Thymus (tissue), 11 donors: ENCODE results near the gene KRT80. TPM values are rescaled to one million over a fixed set of nuclear protein-coding genes. Genes with fewer than 3 reads are reported as not detected.
A peak's percentile ranks its signal among the peaks of the same experiment; 100 is the strongest.

Source experiments
- DNase-seq, 9 donors: peaks; one replicate each; pipeline ENCODE4 v3.0.0-alpha.2; 2013; ENCODE audit warnings: low spot score in 9 of 9, low read depth in 6 of 9, missing footprints in 1 of 9
- H3K27ac ChIP-seq, 2 donors: one replicate each; pipeline ENCODE4 v1.5.1; 2013; ENCODE audit warnings: control low read depth in 1 of 2, low read depth in 1 of 2, low read length in 1 of 2, mild to moderate bottlenecking in 1 of 2, moderate library complexity in 1 of 2
- H3K27me3 ChIP-seq, 2 donors: one replicate each; pipeline ENCODE4 v1.5.1; 2013; ENCODE audit warnings: low read length in 1 of 2; ENCODE audit not compliant: control insufficient read depth in 2 of 2, insufficient read depth in 1 of 2
- H3K36me3 ChIP-seq, 2 donors: one replicate each; pipeline ENCODE4 v1.5.1; 2013; ENCODE audit warnings: low read length in 1 of 2, mild to moderate bottlenecking in 1 of 2, moderate library complexity in 1 of 2; ENCODE audit not compliant: control insufficient read depth in 2 of 2, insufficient read depth in 2 of 2
- H3K4me1 ChIP-seq, 2 donors: one replicate each; pipeline ENCODE4 v1.5.1; 2013; ENCODE audit warnings: low read length in 2 of 2; ENCODE audit not compliant: control insufficient read depth in 2 of 2, insufficient read depth in 2 of 2
- H3K4me3 ChIP-seq, 2 donors: one replicate each; pipeline ENCODE4 v1.5.1; 2013; ENCODE audit warnings: low read length in 2 of 2, control low read depth in 1 of 2, mild to moderate bottlenecking in 1 of 2
- H3K9me3 ChIP-seq, 2 donors: one replicate each; pipeline ENCODE4 v1.5.1; 2013; ENCODE audit warnings: low read length in 1 of 2, mild to moderate bottlenecking in 1 of 2; ENCODE audit not compliant: control insufficient read depth in 2 of 2, insufficient read depth in 1 of 2
- WGBS: extraction: QIAGEN DNeasy Blood & Tissue Kit; methylation state at CpG from one replicate; pipeline ENCODE4 v1.1.7; 2013; 5-methylcytosine and 5-hydroxymethylcytosine counted together
- polyA plus RNA-seq: library from polyadenylated mRNA; stranded (reverse); fragments of 200-250 nt; gene quantifications from one replicate; pipeline ENCODE4 v1.2.3, GENCODE V29; 2013
- total RNA-seq: library from RNA; stranded (reverse); fragments of 120-200 nt; gene quantifications from one replicate; pipeline ENCODE4 v1.2.4, GENCODE V29; 2013
- donor health status: healthy.

The KRT80 gene
- total and polyA plus RNA-seq, 2 donors: 0.14 to 4.8 TPM

GRCh38 chr12:52126050-52126604, 65.7 kb downstream of the KRT80 start:
- Histone ChIP-seq H3K4me1 (peaks cover 0 to 22% of the 10 kb centered on the region in 2 donors), H3K27me3 (peaks cover 0 to 34% of the 10 kb centered on the region in 2 donors), H3K4me3 (no peak overlapping the region), H3K27ac (no peak overlapping the region), H3K9me3 (no peaks in the 10 kb centered on the region), H3K36me3 (no peaks in the 10 kb centered on the region)
- 81% methylated on average over 2 of the region's 2 CpGs for WGBS
- DNase-seq: no peak

GRCh38 chr12:52125476-52125900, 66.3 kb downstream of the KRT80 start:
- no peak overlapping the region for H3K27ac ChIP-seq
- peaks cover 0 to 32% of the 10 kb centered on the region in 2 donors for H3K27me3 ChIP-seq
- no peaks in the 10 kb centered on the region for H3K36me3 ChIP-seq
- DNase-seq: no peak
- no peaks in the 10 kb centered on the region for H3K9me3 ChIP-seq
- WGBS: 93% methylated on average over 6 of the region's 6 CpGs
- H3K4me3 ChIP-seq: no peak overlapping the region
- H3K4me1 ChIP-seq: peaks cover 0 to 26% of the 10 kb centered on the region in 2 donors

- Histone ChIP-seq H3K36me3 (no peaks in the 10 kb centered on the region), H3K4me1 (peaks cover 5 to 40% of the 10 kb centered on the region in 2 donors), H3K9me3 (peaks cover 0 to 2% of the 10 kb centered on the region in 2 donors), H3K27ac (peak overlapping the region in 1 of 2 donors; percentile 68), H3K27me3 (peaks cover 0 to 39% of the 10 kb centered on the region in 2 donors), H3K4me3 (no peak overlapping the region)
- WGBS: 87% methylated on average over 8 of the region's 8 CpGs
- peak in 1 of 9 donors; percentile 18 for DNase-seq
Measured at GRCh38 chr12:52123487-52124186, 68.2 kb downstream of the KRT80 start.

- H3K9me3 ChIP-seq: peaks cover 0 to 2% of the 10 kb centered on the region in 2 donors
- WGBS: 96% methylated on average over 7 of the region's 7 CpGs
- H3K27me3 ChIP-seq: peaks cover 0 to 39% of the 10 kb centered on the region in 2 donors
- no peak overlapping the region for H3K4me3 ChIP-seq
- H3K4me1 ChIP-seq: peaks cover 5 to 45% of the 10 kb centered on the region in 2 donors
- H3K36me3 ChIP-seq: no peaks in the 10 kb centered on the region
- DNase-seq: no peak
- H3K27ac ChIP-seq: peak overlapping the region in 1 of 2 donors; percentile 68
Measured at GRCh38 chr12:52122904-52123303, 68.9 kb downstream of the KRT80 start.

GRCh38 chr12:52122540-52122871, 69.3 kb downstream of the KRT80 start:
- peaks cover 0 to 2% of the 10 kb centered on the region in 2 donors for H3K9me3 ChIP-seq
- no peak overlapping the region for H3K4me3 ChIP-seq
- peaks cover 5 to 45% of the 10 kb centered on the region in 2 donors for H3K4me1 ChIP-seq

GRCh38 chr12:52121824-52122539, 69.8 kb downstream of the KRT80 start:
- peak in 6 of 9 donors; percentile 47 to 73 (median 56) for DNase-seq

More at GRCh38 chr12:52122540-52122871, 69.3 kb downstream of the KRT80 start:
- DNase-seq: no peak
- Histone ChIP-seq H3K27ac (peak overlapping the region in 1 of 2 donors; percentile 68), H3K36me3 (no peaks in the 10 kb centered on the region), H3K27me3 (peaks cover 0 to 36% of the 10 kb centered on the region in 2 donors)
- WGBS: 90% methylated on average over 4 of the region's 4 CpGs

DNA sequence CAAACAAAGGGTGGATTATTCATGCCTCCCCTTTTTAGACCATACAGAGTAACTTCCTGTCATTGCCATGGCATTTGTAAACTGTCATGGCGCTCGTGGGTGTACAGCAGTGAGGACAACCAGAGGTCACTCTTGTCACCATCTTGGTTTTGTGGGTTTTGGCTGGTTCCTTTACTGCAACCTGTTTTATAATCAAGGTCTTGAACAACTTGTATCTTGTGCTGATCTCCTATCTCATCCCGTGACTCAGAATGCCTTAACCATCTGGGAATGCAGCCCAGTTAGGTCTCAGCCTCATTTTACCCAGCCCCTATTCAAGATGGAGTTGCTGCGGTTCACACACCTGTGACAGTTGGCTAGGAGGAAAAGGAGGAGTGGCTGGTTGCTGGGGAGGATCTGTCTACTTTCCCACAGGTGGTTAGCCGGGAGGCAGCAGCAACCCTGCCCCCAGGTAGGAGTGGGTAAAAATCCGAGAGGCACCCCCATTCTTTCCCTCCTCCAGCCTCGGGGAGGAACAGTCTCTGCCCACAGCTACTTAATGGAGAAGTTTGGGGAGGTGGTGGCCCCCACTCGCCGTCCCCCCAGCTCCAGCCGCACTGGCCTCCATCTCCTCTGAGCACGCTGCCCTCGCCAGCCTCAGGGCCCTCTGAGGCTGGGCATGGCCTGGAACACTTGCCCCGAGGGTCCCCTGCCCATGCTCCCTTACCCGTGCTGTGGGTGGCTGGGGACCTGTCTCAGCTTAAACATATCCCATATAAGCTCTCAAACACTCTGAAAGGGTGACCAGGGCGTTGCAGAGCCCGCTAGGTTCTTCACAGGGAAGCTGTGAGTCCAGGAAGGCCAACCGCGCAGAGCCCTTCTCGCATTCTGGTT, 70.6 kb downstream of the KRT80 start:
- peaks cover 5 to 40% of the 10 kb centered on the region in 2 donors for H3K4me1 ChIP-seq
- no peak for DNase-seq
- WGBS: 78% methylated on average over 19 of the region's 19 CpGs

More at GRCh38 chr12:52121824-52122539, 69.8 kb downstream of the KRT80 start:
- Histone ChIP-seq H3K36me3 (no peaks in the 10 kb centered on the region), H3K4me3 (no peak overlapping the region), H3K27me3 (peaks cover 0 to 31% of the 10 kb centered on the region in 2 donors), H3K4me1 (peaks cover 5 to 40% of the 10 kb centered on the region in 2 donors), H3K9me3 (peaks cover 0 to 2% of the 10 kb centered on the region in 2 donors), H3K27ac (peak overlapping the region in 1 of 2 donors; percentile 61)
- 16% methylated on average over 18 of the region's 18 CpGs for WGBS

GRCh38 chr12:52119398-52120254, 72.2 kb downstream of the KRT80 start:
- peak in 7 of 9 donors; percentile 38 to 74 (median 44) for DNase-seq
- WGBS: 25% methylated on average over 23 of the region's 23 CpGs
- H3K4me1 ChIP-seq: peaks cover 5 to 40% of the 10 kb centered on the region in 2 donors
- no peak overlapping the region for H3K4me3 ChIP-seq
- H3K36me3 ChIP-seq: no peaks in the 10 kb centered on the region
- no peak overlapping the region for H3K27ac ChIP-seq
- peaks cover 0 to 2% of the 10 kb centered on the region in 2 donors for H3K9me3 ChIP-seq
- peaks cover 0 to 15% of the 10 kb centered on the region in 2 donors for H3K27me3 ChIP-seq

More for the DNA sequence above, 70.6 kb downstream of the KRT80 start:
- Histone ChIP-seq H3K36me3 (no peaks in the 10 kb centered on the region), H3K27ac (peak overlapping the region in 1 of 2 donors; percentile 61), H3K27me3 (peaks cover 0 to 23% of the 10 kb centered on the region in 2 donors), H3K4me3 (no peak overlapping the region), H3K9me3 (peaks cover 0 to 2% of the 10 kb centered on the region in 2 donors)
